PC-3 (cell line): Measurements from ENCODE around the gene PCDH10.

ENCODE experiments used
- CTCF ChIP-seq: fragments of 300-600 bp; sonication (generic); conservative IDR thresholded peaks from 2 replicates; pipeline ENCODE4 v1.5.1; 2017; ENCODE audit warnings: antibody characterized with exemption, low read depth, mild to moderate bottlenecking, low read length
- EZH2phosphoT487 ChIP-seq: fragments of 300-600 bp; sonication (generic); IDR thresholded peaks from 2 replicates; pipeline ENCODE4 v1.6.1; 2018; ENCODE audit warnings: mild to moderate bottlenecking, antibody characterized with exemption, low read length, borderline replicate concordance

- TF ChIP-seq CTCF: no peak
- TF ChIP-seq EZH2phosphoT487: no peak
Observed at GRCh38 chr4:133136833-133137232, 12.3 kb upstream of the PCDH10 start.
